Gastroesophageal sphincter (tissue), 3 donors: ENCODE data around the gene ACP7.

ENCODE experiments used
- EP300 ChIP-seq: sonication (generic); formaldehyde crosslinking; IDR thresholded peaks from one replicate; pipeline ENCODE4 v1.6.1; 2017; ENCODE audit warnings: antibody characterized with exemption, mild to moderate bottlenecking
- POLR2A ChIP-seq, 2 donors: fragments of 450-650 bp; IDR thresholded peaks; one replicate each; pipeline ENCODE4 v1.6.1; 2017; ENCODE audit warnings: antibody characterized with exemption in 2 of 2, mild to moderate bottlenecking in 2 of 2, moderate library complexity in 1 of 2
- TF ChIP-seq, protein P1 (sequence below), 4 experiments: fragments of 200-600 bp in 2 of 4; fragments of 450-650 bp in 2 of 4; sonication (generic) in 1 of 4; IDR thresholded peaks; one replicate each; pipeline ENCODE4 v1.5.1; 2017 to 2019; ENCODE audit warnings: antibody characterized with exemption in 4 of 4, mild to moderate bottlenecking in 2 of 4, moderate library complexity in 2 of 4

GRCh38 chr19:39146686-39147450 is 62.7 kb downstream of the ACP7 start:
- TF ChIP-seq, protein P1, sequence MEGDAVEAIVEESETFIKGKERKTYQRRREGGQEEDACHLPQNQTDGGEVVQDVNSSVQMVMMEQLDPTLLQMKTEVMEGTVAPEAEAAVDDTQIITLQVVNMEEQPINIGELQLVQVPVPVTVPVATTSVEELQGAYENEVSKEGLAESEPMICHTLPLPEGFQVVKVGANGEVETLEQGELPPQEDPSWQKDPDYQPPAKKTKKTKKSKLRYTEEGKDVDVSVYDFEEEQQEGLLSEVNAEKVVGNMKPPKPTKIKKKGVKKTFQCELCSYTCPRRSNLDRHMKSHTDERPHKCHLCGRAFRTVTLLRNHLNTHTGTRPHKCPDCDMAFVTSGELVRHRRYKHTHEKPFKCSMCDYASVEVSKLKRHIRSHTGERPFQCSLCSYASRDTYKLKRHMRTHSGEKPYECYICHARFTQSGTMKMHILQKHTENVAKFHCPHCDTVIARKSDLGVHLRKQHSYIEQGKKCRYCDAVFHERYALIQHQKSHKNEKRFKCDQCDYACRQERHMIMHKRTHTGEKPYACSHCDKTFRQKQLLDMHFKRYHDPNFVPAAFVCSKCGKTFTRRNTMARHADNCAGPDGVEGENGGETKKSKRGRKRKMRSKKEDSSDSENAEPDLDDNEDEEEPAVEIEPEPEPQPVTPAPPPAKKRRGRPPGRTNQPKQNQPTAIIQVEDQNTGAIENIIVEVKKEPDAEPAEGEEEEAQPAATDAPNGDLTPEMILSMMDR (IDR thresholded peaks at IDR 0.05): no peak
- TF ChIP-seq POLR2A (IDR thresholded peaks at IDR 0.05): no peak
- TF ChIP-seq EP300: no peak
